Germinal center (tissue), 1 donor: ENCODE measurements around the gene VPS25.
A peak's percentile ranks its signal among the peaks of the same experiment; 100 is the strongest.
"Not testable (repeated sequence)": the region's sequence is repeated elsewhere in the genome, so short reads cannot be mapped to it uniquely, and the experiment has no call there.

Experiments
- DNase-seq: peaks from one replicate; pipeline ENCODE4 v3.0.0; 2012; ENCODE audit warnings: mixed read lengths, low spot score

The VPS25 gene

DNA sequence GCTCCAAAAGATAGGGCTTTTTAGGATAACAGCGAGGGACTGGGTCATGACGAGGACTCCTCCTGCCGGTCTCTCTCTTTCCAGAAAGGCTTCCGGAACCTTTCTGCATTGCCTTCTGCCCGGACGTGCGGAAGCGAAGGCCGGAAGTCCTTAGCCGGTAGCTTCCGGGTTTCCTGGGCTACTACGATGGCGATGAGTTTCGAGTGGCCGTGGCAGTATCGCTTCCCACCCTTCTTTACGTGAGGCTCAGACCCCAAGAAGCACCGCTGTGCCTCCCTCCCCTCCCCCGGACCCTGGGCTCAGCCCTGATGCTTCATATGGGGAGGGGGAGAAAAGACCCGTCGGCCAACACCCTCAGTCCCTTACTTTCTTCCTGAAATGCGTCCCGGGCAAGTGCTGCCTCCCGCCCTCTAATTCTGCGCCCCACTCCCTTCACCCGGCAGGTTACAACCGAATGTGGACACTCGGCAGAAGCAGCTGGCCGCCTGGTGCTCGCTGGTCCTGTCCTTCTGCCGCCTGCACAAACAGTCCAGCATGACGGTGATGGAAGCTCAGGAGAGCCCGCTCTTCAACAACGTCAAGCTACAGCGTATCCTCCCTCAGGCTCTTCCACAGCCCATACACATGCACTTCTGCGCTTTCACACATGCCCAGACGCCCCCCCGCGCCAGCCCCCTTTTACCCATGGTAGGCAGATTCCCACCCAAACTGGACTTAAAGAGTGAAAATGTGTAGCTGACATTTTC, at the start of gene VPS25:
Gene VPS25, plus strand, starts transcription at position 160 of the 746 bp plus-strand sequence. Its CDS starts 27 bp downstream, at position 187.
- DNase-seq: peak; percentile 80

DNA sequence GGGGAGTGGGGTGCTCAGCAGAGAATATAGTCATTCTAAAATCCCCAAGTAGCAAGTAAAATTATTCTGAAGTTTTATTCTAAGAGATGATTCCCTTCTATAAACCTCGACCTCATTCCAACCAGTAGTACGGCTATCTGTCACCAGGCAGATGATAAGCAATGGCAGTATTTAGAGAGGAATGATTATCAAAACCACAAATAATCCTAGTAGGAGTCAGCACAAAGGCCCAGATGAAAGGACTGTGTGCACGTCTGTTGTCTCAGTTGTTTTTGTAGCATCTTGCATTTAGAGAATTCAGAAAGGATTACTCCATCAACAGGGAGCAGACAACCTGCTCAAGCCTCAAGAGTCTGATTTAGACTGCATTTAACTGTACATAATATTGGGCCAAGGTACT, 49.6 kb upstream of the VPS25 start:
- no peak for DNase-seq

DNA sequence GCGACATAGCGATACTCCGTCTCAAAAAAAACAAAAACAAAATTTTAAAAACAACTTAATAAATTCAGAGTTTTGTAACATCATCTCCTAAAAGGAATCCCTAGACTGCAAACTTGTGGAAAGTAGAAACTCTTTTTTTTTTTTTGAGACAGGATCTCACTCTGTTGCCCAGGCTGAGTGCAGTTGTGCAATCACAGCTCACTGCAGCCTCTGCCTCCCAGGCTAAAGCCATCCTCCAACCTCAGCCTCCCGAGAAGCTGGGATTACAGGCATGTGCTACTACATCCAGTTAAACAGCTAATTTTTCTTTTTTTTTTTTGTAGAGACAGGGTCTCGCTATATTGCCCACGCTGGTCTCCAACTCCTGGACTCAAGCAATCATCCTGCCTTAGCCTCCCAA, 48.1 kb upstream of the VPS25 start:
- no peak for DNase-seq

DNA sequence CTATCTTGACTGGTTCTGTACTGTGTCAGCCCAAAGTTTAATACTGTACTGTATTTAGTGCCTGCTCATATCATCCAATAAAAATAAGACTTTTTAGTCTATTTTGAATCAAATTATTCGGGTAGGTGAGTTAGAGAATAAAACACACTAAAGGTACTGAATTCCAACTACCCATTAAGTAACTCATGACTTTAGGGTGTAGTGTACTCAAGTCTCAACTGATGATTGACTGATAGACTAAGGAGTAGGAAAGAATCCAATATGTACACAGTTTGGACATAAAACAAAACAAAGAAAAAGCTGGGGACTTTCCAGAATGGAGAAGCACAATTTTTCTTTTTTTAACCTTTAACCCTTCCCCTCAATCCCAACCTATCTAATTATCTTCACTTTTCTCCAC, 32.5 kb upstream of the VPS25 start:
- no peak for DNase-seq

DNA sequence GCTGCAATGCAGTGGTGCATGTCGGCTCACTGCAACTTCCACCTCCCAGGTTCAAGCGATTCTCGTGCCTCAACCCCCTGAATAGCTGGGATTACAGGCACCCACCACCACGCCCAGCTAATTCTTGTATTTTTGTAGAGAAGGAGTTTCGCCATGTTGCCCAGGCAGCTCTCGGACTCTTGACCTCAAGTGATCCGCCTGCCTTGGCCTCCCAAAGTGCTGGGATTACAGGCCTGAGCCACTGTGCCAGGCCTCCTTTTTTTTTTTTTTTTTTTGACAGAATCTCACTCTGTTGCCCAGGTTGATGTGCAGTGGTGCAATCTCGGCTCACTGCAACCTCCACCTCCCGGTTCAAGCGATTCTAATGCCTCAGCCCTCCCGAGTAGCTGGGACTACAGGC, 30.3 kb upstream of the VPS25 start:
- not testable (repeated sequence) for DNase-seq

DNA sequence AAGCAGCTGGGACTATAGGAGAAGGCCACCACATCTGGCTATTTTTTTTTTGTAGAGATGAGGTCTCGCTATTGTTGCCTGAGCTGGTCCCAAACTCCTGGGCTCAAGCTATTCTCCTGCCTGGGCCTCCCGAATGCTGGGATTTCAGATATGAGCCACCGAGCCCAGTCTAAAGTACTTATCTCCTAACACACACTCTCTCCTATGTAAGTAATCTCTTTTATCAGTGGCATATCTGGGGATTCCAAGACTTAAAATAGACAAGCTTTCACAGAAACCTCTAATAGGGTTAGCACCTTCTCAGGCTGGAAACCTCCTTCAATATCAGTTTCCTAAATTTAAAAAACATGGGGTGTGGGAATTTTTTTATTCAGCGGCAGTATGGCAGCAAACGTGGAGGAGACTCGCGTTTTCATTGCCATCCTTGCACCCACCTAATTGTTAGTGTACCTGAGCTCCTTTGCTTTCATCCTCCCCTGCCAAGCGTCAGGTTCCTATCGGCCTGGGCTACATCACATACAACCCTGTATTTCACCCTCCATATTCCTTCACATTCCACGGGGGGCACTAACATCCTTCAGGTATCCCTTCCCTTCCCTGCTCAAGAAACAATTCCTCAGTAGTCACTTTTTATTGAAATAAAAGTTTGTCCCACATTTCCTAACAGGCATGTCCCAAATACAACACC, 29.5 kb upstream of the VPS25 start:
- no peak for DNase-seq

DNA sequence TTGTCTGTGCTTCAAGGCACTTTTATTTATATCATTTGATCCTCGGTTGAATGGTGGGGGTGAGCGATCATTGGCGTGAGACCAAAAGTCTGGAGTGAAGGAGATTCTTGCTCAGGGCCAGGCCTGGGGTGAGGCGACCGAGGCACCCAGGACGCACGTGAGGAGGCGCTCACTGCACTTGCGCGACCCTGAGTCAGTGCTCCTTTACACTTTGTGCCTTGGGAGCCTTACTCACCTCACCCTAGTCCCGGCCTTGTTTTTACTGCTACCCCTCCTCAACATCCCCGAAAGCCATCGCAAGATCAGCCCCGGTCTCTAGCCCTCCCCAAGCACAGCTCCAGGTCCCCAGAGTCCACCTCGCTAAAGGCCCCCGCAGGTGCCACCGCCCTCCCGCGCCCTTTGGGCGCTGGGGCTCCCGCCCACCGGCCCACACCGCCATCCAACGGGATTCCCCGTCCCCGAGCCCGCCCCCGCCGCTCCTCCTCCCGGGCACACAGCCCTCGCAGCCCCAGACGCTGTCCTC, 28.9 kb upstream of the VPS25 start:
- DNase-seq: peak; percentile 56

GRCh38 chr17:42744806-42745617, 28.2 kb upstream of the VPS25 start, which contains the start of gene EZH1:
Gene EZH1, minus strand, starts transcription at chr17:42745040. Its CDS starts 16,099 bp downstream, at chr17:42728941.
- DNase-seq: peak; percentile 100

- no peak for DNase-seq
Observed at GRCh38 chr17:42748202-42748907, 24.9 kb upstream of the VPS25 start.

DNA sequence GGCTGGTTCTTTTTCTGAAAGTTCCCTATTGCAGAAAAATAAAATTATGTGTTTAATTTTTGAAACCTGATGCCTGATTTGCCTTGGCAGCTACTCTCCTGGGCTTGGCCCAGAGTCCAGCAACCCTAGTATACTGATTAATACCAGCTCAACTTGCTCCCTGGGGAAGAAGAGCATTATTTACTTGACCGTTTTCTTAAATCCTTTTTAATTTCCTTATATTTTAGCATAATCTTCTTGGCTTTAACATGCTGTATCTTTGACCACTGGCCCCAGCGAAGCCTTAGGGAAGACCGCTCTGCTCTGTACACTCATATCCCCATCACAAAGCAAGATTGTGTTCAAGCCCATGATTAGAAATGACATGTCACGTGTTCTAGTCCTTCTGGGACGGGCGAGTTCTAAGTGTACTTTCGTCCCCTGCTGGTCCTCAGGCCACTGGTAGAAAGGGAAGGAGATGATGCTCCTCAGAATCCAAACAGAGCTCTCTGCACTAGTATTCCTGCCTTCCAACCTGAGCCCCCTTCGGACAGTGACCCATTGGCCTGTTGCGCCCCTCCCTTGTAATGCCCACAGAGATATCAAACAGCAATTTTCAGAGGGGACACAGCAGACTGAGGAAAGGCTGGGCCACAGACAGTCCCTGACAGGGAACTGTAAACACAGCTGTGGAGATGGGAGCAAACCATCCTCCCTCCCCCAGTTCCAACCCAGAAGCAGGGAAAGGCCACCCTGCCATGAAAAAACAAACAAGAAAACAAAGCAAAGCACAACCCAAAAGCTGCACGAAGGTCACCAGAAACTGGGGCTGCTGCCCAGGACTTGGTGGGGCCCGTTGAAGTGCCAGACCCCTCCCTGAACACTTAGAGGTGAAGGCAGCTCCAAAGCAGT, 24.1 kb upstream of the VPS25 start:
- DNase-seq: no peak

GRCh38 chr17:42750739-42751344, 22.4 kb upstream of the VPS25 start:
- DNase-seq: no peak

DNA sequence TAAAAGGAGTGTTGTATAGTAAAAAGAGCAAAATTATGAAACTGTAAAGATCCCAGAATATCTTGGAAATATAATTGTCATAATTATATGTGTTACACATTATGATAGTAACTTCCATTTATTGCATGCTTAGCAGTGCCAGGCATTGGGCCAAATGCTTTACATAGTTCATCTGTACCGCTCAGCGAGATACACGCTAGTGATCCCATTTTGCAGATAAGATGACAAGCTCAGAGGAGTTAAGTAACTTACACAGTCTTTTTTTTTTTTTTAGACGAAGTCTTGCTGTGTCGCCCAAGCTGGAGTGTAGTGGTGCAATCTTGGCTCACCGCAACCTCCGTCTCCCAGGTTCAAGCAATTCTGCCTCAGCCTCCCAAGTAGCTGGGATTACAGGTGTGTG, 21.6 kb upstream of the VPS25 start:
- DNase-seq: no peak

GRCh38 chr17:42754782-42755181, 18.5 kb upstream of the VPS25 start:
- DNase-seq: no peak

GRCh38 chr17:42759982-42760651, 13.1 kb upstream of the VPS25 start:
- peak; percentile 28 for DNase-seq

DNA sequence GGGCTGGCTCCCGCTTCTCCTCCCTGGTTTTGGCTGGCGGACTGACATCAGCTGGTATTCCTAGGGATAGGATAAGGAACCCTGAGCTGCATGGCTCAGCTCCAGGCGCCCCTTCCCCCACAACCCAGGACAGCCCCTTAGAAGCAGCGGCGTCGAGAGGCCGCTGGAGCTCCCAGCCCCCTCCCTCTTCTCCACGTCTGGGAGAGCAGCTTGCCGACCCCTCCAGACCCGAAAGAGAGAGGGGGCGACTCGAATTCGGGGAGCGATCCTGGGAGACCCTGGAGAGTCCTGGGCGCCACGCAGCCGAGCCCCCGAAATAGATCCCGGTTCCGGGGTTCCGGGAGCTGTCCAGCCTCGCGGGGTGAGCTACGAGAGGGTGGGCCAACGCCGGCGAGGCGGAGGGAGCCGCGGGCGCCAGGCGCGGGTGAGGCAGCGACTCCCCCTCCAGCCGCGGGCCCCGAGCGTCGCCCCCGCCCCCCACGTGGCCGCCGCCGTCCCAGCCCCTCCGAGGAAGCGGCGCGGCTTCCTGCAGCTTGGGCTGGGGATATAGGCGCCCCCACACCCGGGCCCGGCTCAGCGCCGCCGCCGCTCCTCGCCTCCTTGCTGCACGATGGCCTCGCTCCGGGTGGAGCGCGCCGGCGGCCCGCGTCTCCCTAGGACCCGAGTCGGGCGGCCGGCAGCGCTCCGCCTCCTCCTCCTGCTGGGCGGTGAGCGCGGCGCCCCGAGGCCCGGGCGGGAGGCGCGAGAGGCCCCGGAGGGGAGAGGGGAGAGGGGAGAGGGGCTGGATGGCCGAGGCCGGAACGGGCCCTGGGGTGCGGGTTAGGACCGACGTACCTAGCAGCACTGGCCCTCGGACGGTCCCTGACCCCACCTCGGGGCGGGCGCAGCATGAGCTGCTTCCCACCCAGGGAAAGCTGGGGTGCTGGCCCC, 12.3 kb upstream of the VPS25 start, which contains the start of gene RAMP2:
Gene RAMP2, plus strand, starts transcription at position 576 of the 930 bp plus-strand sequence. Its CDS starts 35 bp downstream, at position 611.
- DNase-seq: peak; percentile 17

- DNase-seq: no peak
Observed at GRCh38 chr17:42761638-42762037, 11.6 kb upstream of the VPS25 start.

GRCh38 chr17:42766124-42766523, 7.1 kb upstream of the VPS25 start:
- no peak for DNase-seq

DNA sequence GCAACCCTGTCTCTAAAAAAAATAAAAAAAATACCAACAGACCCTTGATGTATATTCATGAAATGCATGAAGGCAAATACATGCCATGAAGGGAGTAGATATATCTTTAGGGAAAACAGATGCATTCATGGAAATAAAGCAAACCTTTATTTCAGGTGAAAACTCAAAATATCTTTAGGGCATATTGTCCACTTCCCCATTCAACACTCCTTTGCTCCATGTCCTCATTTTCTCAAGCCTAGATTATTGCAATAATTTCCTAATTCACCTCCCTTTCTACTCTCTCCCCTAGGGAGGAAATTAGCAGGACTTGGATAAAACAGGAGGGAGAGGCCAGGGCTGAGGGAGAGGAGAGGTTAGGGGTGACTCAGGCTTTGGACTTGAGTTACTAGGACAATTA, 5.7 kb upstream of the VPS25 start:
- no peak for DNase-seq
